Breast epithelium (tissue), 3 donors: ENCODE data around the gene L3MBTL3.

Experiments
- CTCF ChIP-seq, 3 donors: fragments of 450-650 bp; IDR thresholded peaks; one replicate each; pipeline ENCODE4 v1.5.1; 2016 to 2017; ENCODE audit warnings: antibody characterized with exemption in 3 of 3, mild to moderate bottlenecking in 3 of 3, moderate library complexity in 3 of 3
- POLR2A ChIP-seq: fragments of 450-650 bp; IDR thresholded peaks from one replicate; pipeline ENCODE4 v1.6.1; 2016; ENCODE audit warnings: antibody characterized with exemption, mild to moderate bottlenecking, moderate library complexity
- POLR2AphosphoS5 ChIP-seq, 3 donors: sonication (generic); formaldehyde crosslinking; IDR thresholded peaks; one replicate each; pipeline ENCODE4 v1.6.1; 2017; ENCODE audit warnings: antibody characterized with exemption in 3 of 3

GRCh38 chr6:130070792-130071191 lies 52.4 kb downstream of the L3MBTL3 start:
- TF ChIP-seq POLR2A (no peak), CTCF (IDR thresholded peaks at IDR 0.05) (no peak), POLR2AphosphoS5 (IDR thresholded peaks at IDR 0.05) (no peak)
